Cerebellar nuclear complex (tissue), 1 donor: Measurements from ENCODE around the gene SF3B3.
"Not testable (repeated sequence)": the region's sequence is repeated elsewhere in the genome, so short reads cannot be mapped to it uniquely, and the experiment has no call there.

Experiments used
- DNase-seq, 2 experiments: peaks; one replicate each; lab custom pipeline; 2025; lab: John Stamatoyannopoulos, UW

SF3B3 gene

GRCh38 chr16:70511833-70512232, 11.8 kb upstream of the SF3B3 start:
- DNase-seq, result no peak

GRCh38 chr16:70512456-70512855, 11.2 kb upstream of the SF3B3 start:
- DNase-seq, result no peak

- DNase-seq, result no peak
These were observed 2.9 kb upstream of the SF3B3 start for GRCh38 chr16:70520612-70521297.

GRCh38 chr16:70522216-70523075, 1.2 kb upstream of the SF3B3 start:
- DNase-seq, result no peak

GRCh38 chr16:70523076-70523742, 407 bp upstream of the SF3B3 start, which contains the start of gene COG4:
TSS of gene COG4 (minus strand) at chr16:70523554. CDS start at chr16:70523543, 11 bp downstream.
- peak in 1 of 2 experiments; percentile 71 for DNase-seq

GRCh38 chr16:70524399-70524825, 796 bp downstream of the SF3B3 start:
- not testable (repeated sequence) for DNase-seq

- no peak for DNase-seq
These were observed 2.8 kb downstream of the SF3B3 start for GRCh38 chr16:70526403-70526802.

GRCh38 chr16:70527315-70527996, 3.8 kb downstream of the SF3B3 start:
- DNase-seq, result no peak

- no peak for DNase-seq
These were observed 5.6 kb downstream of the SF3B3 start for GRCh38 chr16:70529051-70529777.

- DNase-seq, result not testable (repeated sequence)
These were observed 6.3 kb downstream of the SF3B3 start for GRCh38 chr16:70529954-70530353.

GRCh38 chr16:70534971-70535370, 11.4 kb downstream of the SF3B3 start:
- DNase-seq, result no peak

- no peak for DNase-seq
These were observed 17.4 kb downstream of the SF3B3 start for GRCh38 chr16:70540994-70541393.

- no peak for DNase-seq
These were observed 20.9 kb downstream of the SF3B3 start for GRCh38 chr16:70544548-70544947.

GRCh38 chr16:70548936-70549335, 25.3 kb downstream of the SF3B3 start:
- no peak for DNase-seq

GRCh38 chr16:70550082-70550481, 26.5 kb downstream of the SF3B3 start:
- no peak for DNase-seq

- DNase-seq, result no peak
These were observed 28.2 kb downstream of the SF3B3 start for GRCh38 chr16:70551788-70552187.

- no peak for DNase-seq
These were observed 29.1 kb downstream of the SF3B3 start for GRCh38 chr16:70552675-70553074.

- no peak for DNase-seq
These were observed 30.0 kb downstream of the SF3B3 start for GRCh38 chr16:70553645-70554044.

GRCh38 chr16:70556063-70556462, 32.4 kb downstream of the SF3B3 start:
- no peak for DNase-seq

- DNase-seq, result peak in 1 of 2 experiments; percentile 8
These were observed 38.0 kb downstream of the SF3B3 start for GRCh38 chr16:70561623-70562022.

GRCh38 chr16:70563636-70564035, 40.0 kb downstream of the SF3B3 start:
- DNase-seq, result no peak
